ENCODE results near the gene STAT4.

The STAT4 gene

DNA sequence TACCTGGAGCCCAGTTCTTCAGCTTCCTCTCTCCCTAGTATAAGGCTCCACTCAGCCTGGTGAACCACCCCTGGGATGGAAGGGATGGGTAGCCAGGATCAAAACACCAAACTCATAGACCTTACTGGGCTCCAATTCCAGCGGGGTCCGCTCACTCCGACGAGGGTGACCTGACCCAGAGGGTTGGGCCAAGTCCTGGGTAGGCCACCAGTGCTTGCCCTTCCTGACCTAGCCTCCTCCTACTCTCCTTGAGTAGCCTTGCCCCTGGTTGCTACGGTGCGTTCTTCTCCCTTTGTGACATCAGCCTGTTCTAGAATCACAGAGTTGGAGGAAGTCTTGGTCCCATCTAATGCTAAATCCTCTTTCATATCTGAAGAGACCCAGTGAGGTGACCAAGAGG is 537 bp upstream of the STAT4 start:
- no peak for ATAC-seq
- TF ChIP-seq SNAI2 (CRISPR knock-in tag; IDR thresholded peaks at IDR 0.05) (no peak), RARB (CRISPR knock-in tag; IDR thresholded peaks at IDR 0.05) (no peak), BACH2 (CRISPR knock-in tag; IDR thresholded peaks at IDR 0.05; ENCODE audit: borderline replicate concordance) (no peak), ESRRG (CRISPR knock-in tag; IDR thresholded peaks at IDR 0.05) (no peak), ZFP3 (CRISPR knock-in tag; IDR thresholded peaks at IDR 0.05) (no peak), ZNF8 (CRISPR knock-in tag; IDR thresholded peaks at IDR 0.05) (no peak), OSR1 (CRISPR knock-in tag; IDR thresholded peaks at IDR 0.05) (no peak)

DNA sequence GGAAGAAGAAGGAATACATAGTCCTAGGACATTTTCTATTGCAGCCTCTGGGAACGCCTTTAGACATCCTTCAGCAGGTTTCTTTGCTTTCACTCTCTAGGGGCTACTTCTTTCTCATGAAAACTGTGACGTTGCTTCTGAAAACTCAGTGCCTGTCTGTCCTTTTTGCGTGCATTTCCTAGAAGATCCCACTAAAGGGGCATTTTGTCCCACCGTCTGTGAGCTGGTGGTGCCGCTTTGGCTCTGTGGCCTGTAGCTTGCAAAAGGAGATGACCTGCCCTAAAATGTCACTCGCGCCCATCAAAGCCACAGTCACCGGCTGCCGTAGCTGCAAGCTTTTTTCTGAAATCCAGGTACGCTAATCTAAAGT is 579 bp downstream of the STAT4 start:
- ATAC-seq = peak; percentile 50

DNA sequence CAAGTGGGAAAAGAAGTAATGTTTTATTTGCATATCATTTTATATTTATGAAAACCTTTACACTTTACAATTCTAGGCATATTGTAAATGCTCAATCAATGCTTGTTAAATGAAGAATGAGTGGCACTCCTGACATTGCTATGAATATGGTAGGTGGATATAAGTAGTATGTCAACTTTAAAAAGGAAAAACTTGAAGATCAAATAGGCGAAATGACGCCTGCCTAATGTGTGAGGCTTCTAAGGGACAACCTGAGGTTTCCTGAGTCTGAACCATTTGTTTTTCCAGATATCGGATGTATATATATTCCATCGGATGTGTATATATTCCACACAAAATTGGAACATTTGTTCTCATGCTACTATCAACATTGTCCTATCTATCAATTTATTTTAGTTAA is 1.4 kb downstream of the STAT4 start:
- no peak for ATAC-seq
- TF ChIP-seq ARNTL (CRISPR knock-in tag; IDR thresholded peaks at IDR 0.05; ENCODE audit: borderline replicate concordance, low read depth) (no peak), CSRNP3 (CRISPR knock-in tag; IDR thresholded peaks at IDR 0.05) (no peak), SNAI2 (CRISPR knock-in tag; IDR thresholded peaks at IDR 0.05) (no peak), ZFP3 (CRISPR knock-in tag; IDR thresholded peaks at IDR 0.05) (no peak), RARB (CRISPR knock-in tag; IDR thresholded peaks at IDR 0.05) (no peak), GLIS3 (CRISPR knock-in tag; IDR thresholded peaks at IDR 0.05) (no peak), CSDC2 (CRISPR knock-in tag; IDR thresholded peaks at IDR 0.05) (no peak), ZNF565 (CRISPR knock-in tag; conservative IDR thresholded peaks at IDR 0.05; ENCODE audit: low read depth) (no peak), ZNF8 (CRISPR knock-in tag; IDR thresholded peaks at IDR 0.05) (no peak), ISL1 (CRISPR knock-in tag; IDR thresholded peaks at IDR 0.05) (no peak), OSR1 (CRISPR knock-in tag; IDR thresholded peaks at IDR 0.05) (no peak)

More for the DNA sequence above, 579 bp downstream of the STAT4 start:
- no peak for TF ChIP-seq CREB5 (CRISPR knock-in tag; IDR thresholded peaks at IDR 0.05; ENCODE audit: low read depth)

DNA sequence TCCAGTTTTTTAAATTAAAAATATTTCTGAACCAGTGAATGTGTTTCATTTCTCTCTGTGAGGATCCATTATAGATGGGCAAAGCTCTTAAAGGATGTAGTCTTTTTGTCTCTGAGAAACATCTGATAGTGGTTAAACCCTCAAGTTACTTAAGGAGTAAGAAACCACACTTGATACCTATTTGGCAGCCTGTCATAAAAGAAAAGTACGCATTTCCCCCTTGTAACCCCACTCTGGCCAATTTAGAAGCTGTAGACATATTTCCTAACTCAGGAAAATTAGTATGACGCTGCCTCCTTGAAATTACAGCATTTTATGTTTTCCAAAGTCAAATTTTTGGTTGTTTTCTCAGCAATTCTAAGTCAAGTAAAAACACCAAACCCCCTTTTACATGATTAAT is 2.0 kb downstream of the STAT4 start:
- TF ChIP-seq ZFP30 (CRISPR knock-in tag; IDR thresholded peaks at IDR 0.05) (no peak), ZNF565 (CRISPR knock-in tag; conservative IDR thresholded peaks at IDR 0.05; ENCODE audit: low read depth) (no peak), ARNTL (CRISPR knock-in tag; IDR thresholded peaks at IDR 0.05; ENCODE audit: borderline replicate concordance, low read depth) (no peak), OSR1 (CRISPR knock-in tag; IDR thresholded peaks at IDR 0.05) (no peak), TCF4 (CRISPR knock-in tag; IDR thresholded peaks at IDR 0.05; ENCODE audit: borderline replicate concordance) (no peak), CSDC2 (CRISPR knock-in tag; IDR thresholded peaks at IDR 0.05) (no peak), CREB5 (CRISPR knock-in tag; IDR thresholded peaks at IDR 0.05; ENCODE audit: low read depth) (no peak), RARB (CRISPR knock-in tag; IDR thresholded peaks at IDR 0.05) (no peak), BACH2 (CRISPR knock-in tag; IDR thresholded peaks at IDR 0.05; ENCODE audit: borderline replicate concordance) (no peak), ZFP3 (CRISPR knock-in tag; IDR thresholded peaks at IDR 0.05) (no peak), TOX (CRISPR knock-in tag; IDR thresholded peaks at IDR 0.05; ENCODE audit: borderline replicate concordance) (no peak), ZNF8 (CRISPR knock-in tag; IDR thresholded peaks at IDR 0.05) (no peak), ESRRG (CRISPR knock-in tag; IDR thresholded peaks at IDR 0.05) (no peak), SNAI2 (CRISPR knock-in tag; IDR thresholded peaks at IDR 0.05) (no peak), ZC3H10 (CRISPR knock-in tag; IDR thresholded peaks at IDR 0.05) (no peak), GLIS3 (CRISPR knock-in tag; IDR thresholded peaks at IDR 0.05) (no peak), PPARA (CRISPR knock-in tag; IDR thresholded peaks at IDR 0.05; ENCODE audit: borderline replicate concordance) (no peak)
- TF ChIP-seq, protein P1, sequence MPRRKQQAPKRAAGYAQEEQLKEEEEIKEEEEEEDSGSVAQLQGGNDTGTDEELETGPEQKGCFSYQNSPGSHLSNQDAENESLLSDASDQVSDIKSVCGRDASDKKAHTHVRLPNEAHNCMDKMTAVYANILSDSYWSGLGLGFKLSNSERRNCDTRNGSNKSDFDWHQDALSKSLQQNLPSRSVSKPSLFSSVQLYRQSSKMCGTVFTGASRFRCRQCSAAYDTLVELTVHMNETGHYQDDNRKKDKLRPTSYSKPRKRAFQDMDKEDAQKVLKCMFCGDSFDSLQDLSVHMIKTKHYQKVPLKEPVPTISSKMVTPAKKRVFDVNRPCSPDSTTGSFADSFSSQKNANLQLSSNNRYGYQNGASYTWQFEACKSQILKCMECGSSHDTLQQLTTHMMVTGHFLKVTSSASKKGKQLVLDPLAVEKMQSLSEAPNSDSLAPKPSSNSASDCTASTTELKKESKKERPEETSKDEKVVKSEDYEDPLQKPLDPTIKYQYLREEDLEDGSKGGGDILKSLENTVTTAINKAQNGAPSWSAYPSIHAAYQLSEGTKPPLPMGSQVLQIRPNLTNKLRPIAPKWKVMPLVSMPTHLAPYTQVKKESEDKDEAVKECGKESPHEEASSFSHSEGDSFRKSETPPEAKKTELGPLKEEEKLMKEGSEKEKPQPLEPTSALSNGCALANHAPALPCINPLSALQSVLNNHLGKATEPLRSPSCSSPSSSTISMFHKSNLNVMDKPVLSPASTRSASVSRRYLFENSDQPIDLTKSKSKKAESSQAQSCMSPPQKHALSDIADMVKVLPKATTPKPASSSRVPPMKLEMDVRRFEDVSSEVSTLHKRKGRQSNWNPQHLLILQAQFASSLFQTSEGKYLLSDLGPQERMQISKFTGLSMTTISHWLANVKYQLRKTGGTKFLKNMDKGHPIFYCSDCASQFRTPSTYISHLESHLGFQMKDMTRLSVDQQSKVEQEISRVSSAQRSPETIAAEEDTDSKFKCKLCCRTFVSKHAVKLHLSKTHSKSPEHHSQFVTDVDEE (CRISPR knock-in tag; IDR thresholded peaks at IDR 0.05) = no peak
- TF ChIP-seq, protein P2, sequence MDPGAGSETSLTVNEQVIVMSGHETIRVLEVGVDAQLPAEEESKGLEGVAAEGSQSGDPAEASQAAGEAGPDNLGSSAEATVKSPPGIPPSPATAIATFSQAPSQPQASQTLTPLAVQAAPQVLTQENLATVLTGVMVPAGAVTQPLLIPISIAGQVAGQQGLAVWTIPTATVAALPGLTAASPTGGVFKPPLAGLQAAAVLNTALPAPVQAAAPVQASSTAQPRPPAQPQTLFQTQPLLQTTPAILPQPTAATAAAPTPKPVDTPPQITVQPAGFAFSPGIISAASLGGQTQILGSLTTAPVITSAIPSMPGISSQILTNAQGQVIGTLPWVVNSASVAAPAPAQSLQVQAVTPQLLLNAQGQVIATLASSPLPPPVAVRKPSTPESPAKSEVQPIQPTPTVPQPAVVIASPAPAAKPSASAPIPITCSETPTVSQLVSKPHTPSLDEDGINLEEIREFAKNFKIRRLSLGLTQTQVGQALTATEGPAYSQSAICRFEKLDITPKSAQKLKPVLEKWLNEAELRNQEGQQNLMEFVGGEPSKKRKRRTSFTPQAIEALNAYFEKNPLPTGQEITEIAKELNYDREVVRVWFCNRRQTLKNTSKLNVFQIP (CRISPR knock-in tag; IDR thresholded peaks at IDR 0.05; ENCODE audit: borderline replicate concordance, low read depth) = no peak
- TF ChIP-seq, protein P3, sequence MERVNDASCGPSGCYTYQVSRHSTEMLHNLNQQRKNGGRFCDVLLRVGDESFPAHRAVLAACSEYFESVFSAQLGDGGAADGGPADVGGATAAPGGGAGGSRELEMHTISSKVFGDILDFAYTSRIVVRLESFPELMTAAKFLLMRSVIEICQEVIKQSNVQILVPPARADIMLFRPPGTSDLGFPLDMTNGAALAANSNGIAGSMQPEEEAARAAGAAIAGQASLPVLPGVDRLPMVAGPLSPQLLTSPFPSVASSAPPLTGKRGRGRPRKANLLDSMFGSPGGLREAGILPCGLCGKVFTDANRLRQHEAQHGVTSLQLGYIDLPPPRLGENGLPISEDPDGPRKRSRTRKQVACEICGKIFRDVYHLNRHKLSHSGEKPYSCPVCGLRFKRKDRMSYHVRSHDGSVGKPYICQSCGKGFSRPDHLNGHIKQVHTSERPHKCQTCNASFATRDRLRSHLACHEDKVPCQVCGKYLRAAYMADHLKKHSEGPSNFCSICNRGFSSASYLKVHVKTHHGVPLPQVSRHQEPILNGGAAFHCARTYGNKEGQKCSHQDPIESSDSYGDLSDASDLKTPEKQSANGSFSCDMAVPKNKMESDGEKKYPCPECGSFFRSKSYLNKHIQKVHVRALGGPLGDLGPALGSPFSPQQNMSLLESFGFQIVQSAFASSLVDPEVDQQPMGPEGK (CRISPR knock-in tag; IDR thresholded peaks at IDR 0.05; ENCODE audit: borderline replicate concordance) = no peak
- ATAC-seq = no peak

All from SK-N-SH treated with all-trans-retinoic acid at 6 μM for 48 hours (cell line).